Measurements from ENCODE around the gene RGMB.

DNA sequence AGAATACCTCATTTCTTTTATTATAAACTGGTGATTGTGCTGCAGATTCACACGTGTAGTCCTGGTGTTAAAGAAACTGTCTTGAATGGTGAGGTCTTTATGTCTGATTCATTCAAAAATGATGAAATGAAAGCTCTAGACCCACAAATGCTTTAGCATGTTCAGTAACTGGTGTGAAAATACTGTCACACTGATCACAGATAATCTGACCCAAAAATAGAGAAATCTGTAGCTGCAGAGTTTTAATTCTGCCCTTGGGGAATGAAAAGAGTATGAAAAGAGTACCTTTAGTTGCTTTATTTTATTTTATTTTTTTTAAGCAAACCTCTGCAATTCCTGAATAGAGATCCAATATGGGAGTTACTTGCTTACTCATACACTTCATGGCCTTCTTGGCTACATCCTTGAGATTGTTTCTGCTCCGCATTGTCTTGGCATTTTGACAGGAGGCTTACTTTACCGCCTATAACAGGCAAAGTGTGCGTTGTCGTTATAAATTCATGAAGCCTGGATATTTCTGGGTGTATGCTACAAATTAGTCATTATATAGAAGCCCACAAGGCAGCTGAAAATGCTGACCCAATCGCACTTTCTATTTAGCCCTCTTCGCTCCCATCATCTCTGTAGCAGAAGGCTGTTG is 2.7 kb downstream of the RGMB start:
- TF ChIP-seq, protein P1, sequence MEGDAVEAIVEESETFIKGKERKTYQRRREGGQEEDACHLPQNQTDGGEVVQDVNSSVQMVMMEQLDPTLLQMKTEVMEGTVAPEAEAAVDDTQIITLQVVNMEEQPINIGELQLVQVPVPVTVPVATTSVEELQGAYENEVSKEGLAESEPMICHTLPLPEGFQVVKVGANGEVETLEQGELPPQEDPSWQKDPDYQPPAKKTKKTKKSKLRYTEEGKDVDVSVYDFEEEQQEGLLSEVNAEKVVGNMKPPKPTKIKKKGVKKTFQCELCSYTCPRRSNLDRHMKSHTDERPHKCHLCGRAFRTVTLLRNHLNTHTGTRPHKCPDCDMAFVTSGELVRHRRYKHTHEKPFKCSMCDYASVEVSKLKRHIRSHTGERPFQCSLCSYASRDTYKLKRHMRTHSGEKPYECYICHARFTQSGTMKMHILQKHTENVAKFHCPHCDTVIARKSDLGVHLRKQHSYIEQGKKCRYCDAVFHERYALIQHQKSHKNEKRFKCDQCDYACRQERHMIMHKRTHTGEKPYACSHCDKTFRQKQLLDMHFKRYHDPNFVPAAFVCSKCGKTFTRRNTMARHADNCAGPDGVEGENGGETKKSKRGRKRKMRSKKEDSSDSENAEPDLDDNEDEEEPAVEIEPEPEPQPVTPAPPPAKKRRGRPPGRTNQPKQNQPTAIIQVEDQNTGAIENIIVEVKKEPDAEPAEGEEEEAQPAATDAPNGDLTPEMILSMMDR (IDR thresholded peaks at IDR 0.05), result no peak
- TF ChIP-seq ZFX (IDR thresholded peaks at IDR 0.05; ENCODE audit: borderline replicate concordance), result no peak
